GM23248 (cell line): Measurements from ENCODE around the gene PKD1L1.

Source experiments
- EZH2 ChIP-seq: fragments of 200-600 bp; sonication (generic); IDR thresholded peaks from 2 replicates; pipeline ENCODE4 v1.6.1; 2018; ENCODE audit warnings: antibody characterized with exemption, mild to moderate bottlenecking; ENCODE audit not compliant: insufficient read depth, poor library complexity, severe bottlenecking
- EZH2phosphoT487 ChIP-seq: fragments of 200-600 bp; sonication (generic); IDR thresholded peaks from 2 replicates; pipeline ENCODE4 v1.6.1; 2018; ENCODE audit warnings: antibody characterized with exemption, moderate library complexity, mild to moderate bottlenecking, low read depth; ENCODE audit not compliant: insufficient read depth

GRCh38 chr7:47979145-47979831, 31.0 kb upstream of the PKD1L1 start, which contains the start of gene HUS1:
- TF ChIP-seq EZH2 (no peak), EZH2phosphoT487 (no peak)
